ENCODE data around the gene BPIFA1. TPM values are rescaled to one million over a fixed set of nuclear protein-coding genes. Genes with fewer than 3 reads are reported as not detected.

Gene BPIFA1
- total and polyA plus RNA-seq, 2 of the 8 experiments (the other 6 are each of a cell fraction or from before 2014, with no cell fraction given), result not detected

DNA sequence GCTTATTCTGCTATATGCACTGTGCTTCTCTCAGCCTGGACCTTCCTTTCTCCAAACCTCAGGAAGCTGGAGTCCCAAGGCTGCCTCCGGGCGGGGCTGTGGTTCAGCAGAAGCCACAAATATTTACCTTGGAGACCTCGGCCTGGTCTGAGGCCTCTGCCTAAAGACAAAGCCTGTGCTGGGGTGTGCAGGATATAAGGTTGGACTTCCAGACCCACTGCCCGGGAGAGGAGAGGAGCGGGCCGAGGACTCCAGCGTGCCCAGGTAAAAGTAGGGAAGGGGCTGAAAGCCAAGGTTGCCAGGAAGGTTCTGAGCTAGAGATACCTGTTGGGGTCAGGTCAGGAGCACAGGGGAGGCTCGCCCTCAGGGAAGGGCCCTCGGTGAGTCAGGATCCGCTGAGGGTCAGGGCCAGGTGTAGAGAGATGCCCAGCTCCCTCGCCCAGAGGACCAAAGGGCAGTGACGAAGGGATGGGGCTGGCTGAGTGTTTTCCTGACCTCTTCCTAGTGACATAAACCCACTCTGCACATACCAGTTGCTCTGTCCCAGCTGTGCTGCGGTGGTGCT, 47.3 kb downstream of the BPIFA1 start, which contains the start of gene BPIFB1 (continued):
- TF ChIP-seq TBP (IDR thresholded peaks at IDR 0.05; ENCODE audit: low read depth, low read length) (no peak), ZNF274 (IDR thresholded peaks at IDR 0.05; ENCODE audit: borderline replicate concordance, extremely low read depth, low read length) (no peak)
